Measurements from ENCODE around the gene ROR2.

Gene ROR2

GRCh38 chr9:91732187-91733005 is 217.6 kb downstream of the ROR2 start:
- no peak for DNase-seq

GRCh38 chr9:91730806-91731205 is 219.2 kb downstream of the ROR2 start:
- no peak for DNase-seq

- no peak for DNase-seq
These were observed 220.5 kb downstream of the ROR2 start for GRCh38 chr9:91729558-91729842.

DNA sequence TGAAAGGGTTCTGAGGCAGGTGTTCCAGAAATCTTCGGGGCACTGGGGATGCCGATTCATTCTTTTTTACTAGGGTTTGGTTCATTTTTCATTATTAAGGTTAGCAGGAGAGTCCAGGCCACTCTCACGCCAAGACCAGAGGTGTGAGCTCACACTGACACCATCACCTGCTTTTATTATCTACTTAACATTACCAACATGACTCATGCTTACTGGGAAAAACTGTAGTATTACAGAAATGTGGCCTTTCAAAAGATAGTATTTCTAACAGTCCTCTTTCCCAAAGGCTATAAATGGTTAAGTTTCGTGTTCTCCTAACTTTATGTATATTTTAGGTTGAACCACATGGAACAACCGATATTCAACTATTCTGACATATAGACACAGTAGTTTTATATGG is 222.1 kb downstream of the ROR2 start:
- no peak for DNase-seq

- DNase-seq = peak; percentile 14
These were observed 222.6 kb downstream of the ROR2 start for GRCh38 chr9:91727316-91727861.

GRCh38 chr9:91726406-91727100 is 223.5 kb downstream of the ROR2 start:
- no peak for DNase-seq

DNA sequence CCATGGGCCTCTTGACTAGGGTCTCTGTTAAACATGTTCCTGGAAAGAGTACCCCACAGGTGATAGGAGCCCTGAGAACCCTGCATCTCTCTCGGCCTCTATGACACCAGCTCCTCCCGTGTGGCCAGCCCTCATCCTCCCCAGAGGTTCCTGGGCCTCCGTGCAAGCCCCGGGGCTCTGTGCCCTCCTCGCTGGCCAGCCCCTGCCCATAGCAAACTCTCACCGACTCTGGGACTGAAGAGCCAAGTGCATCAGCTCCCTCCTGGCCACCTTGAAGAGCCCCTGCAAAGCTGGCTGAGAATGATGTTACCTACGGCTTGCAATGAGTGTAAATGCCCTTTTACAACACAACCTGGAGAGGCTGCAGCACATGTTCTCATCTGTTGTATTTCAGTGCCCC is 224.4 kb downstream of the ROR2 start:
- DNase-seq = no peak

GRCh38 chr9:91724609-91725505 is 225.2 kb downstream of the ROR2 start:
- DNase-seq = no peak

- no peak for DNase-seq
These were observed 226.0 kb downstream of the ROR2 start for GRCh38 chr9:91724068-91724440.

GRCh38 chr9:91723420-91724067 is 226.5 kb downstream of the ROR2 start:
- DNase-seq = no peak

- no peak for DNase-seq
These were observed 229.0 kb downstream of the ROR2 start for GRCh38 chr9:91720751-91721705.

DNA sequence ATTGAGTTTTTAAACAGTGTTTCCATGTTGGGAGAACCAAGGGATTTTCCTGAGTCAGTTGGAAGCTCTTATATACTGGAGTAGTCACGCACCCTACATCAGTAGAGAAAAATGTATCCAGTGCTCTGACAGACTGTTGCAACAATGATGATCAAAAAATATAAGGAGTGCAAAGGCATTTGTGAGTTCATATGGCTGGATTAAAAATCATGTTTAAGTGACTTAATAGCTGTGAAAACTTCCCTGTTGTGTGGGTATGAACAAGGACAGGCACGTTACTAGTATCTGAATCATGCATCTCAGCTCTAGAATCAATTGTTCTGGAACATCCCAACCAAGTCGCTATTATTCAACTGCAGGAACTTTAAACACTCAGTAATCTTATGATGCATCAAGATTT is 229.7 kb downstream of the ROR2 start:
- no peak for DNase-seq

GRCh38 chr9:91718071-91718470 is 232.0 kb downstream of the ROR2 start:
- DNase-seq = no peak

GRCh38 chr9:91716815-91717214 is 233.2 kb downstream of the ROR2 start:
- DNase-seq = no peak

GRCh38 chr9:91716239-91716638 is 233.8 kb downstream of the ROR2 start:
- no peak for DNase-seq

GRCh38 chr9:91714874-91715615 is 235.0 kb downstream of the ROR2 start:
- no peak for DNase-seq

- no peak for DNase-seq
These were observed 235.8 kb downstream of the ROR2 start for GRCh38 chr9:91714020-91714806.

GRCh38 chr9:91712811-91713210 is 237.2 kb downstream of the ROR2 start:
- no peak for DNase-seq

- DNase-seq = peak; percentile 79
These were observed 238.1 kb downstream of the ROR2 start for GRCh38 chr9:91711755-91712601.
